22Rv1 (cell line): ENCODE results near the gene GPC5.

Experiments
- H3K27ac ChIP-seq: fragments of 450-650 bp; 2 replicates; pipeline ENCODE4 v1.5.1; 2017
- CTCF ChIP-seq: fragments of 450-650 bp; IDR thresholded peaks from 2 replicates; pipeline ENCODE4 v1.5.1; 2017; ENCODE audit warnings: mild to moderate bottlenecking
- ZFX ChIP-seq: fragments of 450-650 bp; IDR thresholded peaks from 2 replicates; pipeline ENCODE4 v1.6.1; 2017; ENCODE audit warnings: antibody characterized with exemption, borderline replicate concordance

GPC5 gene

GRCh38 chr13:92187378-92187989, 789.1 kb downstream of the GPC5 start:
- no peak overlapping the region for H3K27ac ChIP-seq
- TF ChIP-seq CTCF (peak; percentile 95), ZFX (no peak)

- no peak overlapping the region for H3K27ac ChIP-seq
- TF ChIP-seq ZFX (no peak), CTCF (no peak)
Measured at GRCh38 chr13:92188574-92188973, 790.2 kb downstream of the GPC5 start.

GRCh38 chr13:92196591-92197256, 798.3 kb downstream of the GPC5 start:
- H3K27ac ChIP-seq: no peak overlapping the region
- TF ChIP-seq ZFX (no peak), CTCF (no peak)

- TF ChIP-seq CTCF (no peak), ZFX (no peak)
- H3K27ac ChIP-seq: no peak overlapping the region
Measured at GRCh38 chr13:92197669-92198068, 799.2 kb downstream of the GPC5 start.

GRCh38 chr13:92218615-92219014, 820.2 kb downstream of the GPC5 start:
- no peak for TF ChIP-seq ZFX
- TF ChIP-seq CTCF: no peak
- H3K27ac ChIP-seq: no peak overlapping the region

GRCh38 chr13:92221916-92222315, 823.5 kb downstream of the GPC5 start:
- H3K27ac ChIP-seq: no peak overlapping the region
- TF ChIP-seq CTCF: no peak
- TF ChIP-seq ZFX: no peak

- TF ChIP-seq ZFX (no peak), CTCF (no peak)
- H3K27ac ChIP-seq: no peak overlapping the region
Measured at GRCh38 chr13:92224052-92224821, 825.8 kb downstream of the GPC5 start.
